Measurements from ENCODE around the gene NUB1. TPM values are rescaled to one million over a fixed set of nuclear protein-coding genes. Genes with fewer than 3 reads are reported as not detected.

The NUB1 gene
- total RNA-seq, 1 experiment from 2014 or later, result 67.4 TPM

DNA sequence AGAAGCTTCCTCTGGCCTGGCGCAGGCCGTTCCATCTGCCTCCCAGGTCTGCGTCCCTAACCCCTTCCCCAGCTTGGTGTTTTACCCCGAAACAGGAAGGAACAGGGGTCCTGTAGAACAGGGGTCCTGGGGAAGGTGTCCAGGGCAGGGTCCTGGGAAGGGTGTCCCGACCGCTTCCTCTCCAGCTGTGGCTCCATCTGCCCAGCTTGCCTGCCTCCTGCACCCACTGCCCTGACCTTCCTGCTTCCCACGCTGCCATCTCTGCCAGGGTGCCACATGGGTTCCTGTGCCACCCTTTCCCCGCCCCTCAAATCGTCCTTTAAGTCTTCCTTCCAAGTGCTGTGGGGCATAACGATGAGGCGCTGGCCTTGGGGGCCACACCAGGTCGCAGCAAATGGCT lies 35.8 kb downstream of the NUB1 start:
- DNase-seq (ENCODE audit: low read depth), result no peak

DNA sequence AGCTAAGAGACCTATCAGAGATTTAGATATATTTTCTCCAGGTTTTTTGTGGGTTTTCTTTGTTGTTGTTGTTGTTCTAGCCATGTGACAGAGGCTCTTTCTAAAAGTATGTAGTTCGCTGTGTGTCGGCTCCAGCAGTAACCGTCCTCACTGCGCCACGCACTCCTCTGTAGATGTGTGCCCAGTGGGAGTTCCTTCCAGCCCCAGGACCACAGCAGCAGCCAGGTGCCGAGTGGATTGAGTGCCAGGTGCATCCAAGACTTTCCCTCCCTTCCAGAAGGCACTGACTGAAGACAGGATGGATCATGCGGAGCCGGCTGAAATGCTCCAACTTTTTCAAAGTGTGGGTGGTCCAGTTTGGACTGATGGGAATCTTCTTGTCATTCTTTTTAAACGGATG lies 36.4 kb downstream of the NUB1 start:
- no peak for DNase-seq (ENCODE audit: low read depth)

DNA sequence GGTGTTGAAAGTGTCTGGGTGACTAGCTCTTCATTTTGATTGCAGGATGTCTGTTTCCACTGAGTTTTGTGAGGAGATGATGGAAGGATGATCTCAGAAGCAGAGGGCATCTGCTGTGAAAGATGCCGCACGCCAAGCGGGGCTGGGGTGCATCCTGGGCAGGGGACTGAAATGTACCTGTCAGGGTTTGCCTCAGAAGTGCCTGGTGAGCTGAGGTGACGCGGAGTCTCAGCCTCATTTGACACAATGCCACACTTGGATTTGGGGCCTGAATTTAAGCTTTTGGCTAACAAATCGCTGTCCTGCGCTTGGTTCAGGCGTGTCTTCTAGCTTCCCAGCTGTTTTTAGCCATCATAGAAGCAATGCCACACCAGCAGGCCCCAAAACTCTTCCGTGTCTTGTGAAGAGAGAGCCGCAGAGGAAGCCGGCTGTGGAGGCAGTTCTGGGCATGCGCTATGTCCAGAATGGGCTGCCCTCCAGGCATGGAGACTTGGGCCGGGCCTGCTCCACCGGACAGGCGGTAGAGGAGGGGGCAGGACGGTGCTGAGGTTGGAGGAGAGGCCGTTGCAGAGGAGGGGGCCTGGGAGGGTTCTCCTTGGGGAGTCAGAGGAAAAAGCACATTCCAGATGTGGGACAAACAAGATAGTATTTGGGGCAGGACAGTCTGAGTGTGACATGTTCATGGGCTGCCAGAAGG lies 37.0 kb downstream of the NUB1 start:
- DNase-seq (ENCODE audit: low read depth), result no peak

- no peak for DNase-seq (ENCODE audit: low read depth)
These were observed 37.5 kb downstream of the NUB1 start for GRCh38 chr7:151379193-151379520.

GRCh38 chr7:151379534-151380198 lies 38.1 kb downstream of the NUB1 start:
- DNase-seq (ENCODE audit: low read depth), result no peak

DNA sequence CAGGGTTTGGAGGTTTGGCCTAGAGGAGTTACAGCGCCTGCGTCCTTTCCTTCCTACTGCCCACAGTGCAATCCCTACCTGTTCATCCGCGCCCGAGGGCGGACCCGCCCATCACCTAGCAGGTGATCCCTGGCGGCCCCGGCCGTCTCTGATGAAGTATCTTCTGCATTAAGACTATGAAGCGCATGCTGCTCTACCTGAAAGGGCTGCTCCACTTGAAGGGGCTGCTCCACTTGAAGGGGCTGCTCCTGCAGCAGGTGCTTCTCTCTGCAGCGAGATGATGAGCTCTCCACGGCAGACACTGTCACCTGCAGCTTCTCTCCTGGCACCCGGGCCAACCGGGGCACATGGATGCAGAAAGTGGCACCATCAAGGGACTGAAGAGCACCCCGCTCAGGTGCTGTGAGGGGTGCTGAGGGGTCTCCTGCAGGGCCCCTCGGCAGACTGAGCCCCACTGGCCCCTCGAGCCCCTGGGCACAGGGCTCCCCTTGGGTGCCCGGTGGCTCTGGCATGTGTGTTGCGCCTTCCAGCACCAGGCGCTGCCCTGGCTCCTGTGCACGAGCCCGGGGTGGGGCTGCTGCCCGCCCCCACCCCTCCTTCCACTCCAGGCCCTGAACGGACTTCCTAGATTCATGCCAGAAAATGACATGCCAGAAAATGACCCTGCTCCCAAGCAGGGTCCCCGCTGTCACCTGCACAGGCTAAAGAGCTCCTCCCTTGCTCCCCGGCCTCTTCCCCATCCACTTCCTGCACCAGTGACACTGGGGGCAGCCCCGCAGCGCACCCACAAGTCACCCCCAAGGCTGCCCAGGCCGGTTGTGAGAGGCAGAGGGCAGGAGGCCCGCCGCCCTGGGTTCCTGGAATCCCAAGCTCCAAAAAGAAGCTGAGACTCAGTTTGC lies 38.8 kb downstream of the NUB1 start:
- DNase-seq (ENCODE audit: low read depth), result no peak

GRCh38 chr7:151381098-151381347 lies 39.4 kb downstream of the NUB1 start:
- DNase-seq (ENCODE audit: low read depth), result no peak

DNA sequence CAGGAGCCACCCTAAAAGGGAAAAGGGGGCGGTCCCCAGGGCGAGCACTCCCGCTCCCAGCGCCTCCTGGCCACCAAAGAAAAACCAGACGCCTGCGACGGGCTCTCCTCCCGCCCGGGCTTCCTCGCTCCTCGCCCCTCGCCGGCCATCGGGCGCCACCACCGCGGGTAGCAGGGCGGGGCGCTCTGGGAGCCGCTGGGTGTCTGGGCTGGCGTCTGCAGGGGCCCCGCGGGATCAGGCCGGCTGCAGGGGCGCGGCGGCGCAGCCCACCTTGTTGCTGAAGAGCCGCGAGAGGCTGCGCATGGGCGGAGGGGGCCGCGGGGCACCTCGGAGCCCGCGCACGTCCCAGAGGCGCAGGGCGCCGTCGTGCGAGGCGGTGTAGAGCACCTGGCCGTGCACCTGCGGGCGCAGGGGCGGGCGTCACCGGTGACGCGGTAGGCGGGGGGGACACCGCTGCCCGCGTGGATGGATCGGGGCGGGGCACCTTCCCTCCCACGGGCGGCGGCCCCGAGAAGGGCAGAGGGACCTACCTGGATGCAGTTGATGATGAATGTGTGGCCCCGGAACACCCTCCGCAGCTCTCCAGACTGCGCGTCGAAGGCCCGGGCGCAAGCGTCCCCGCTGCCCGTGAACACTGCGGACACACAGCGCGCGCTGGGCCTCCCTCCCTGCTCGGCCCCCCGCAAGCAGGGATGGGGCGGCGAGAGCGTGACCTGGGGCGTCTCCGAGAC lies 39.9 kb downstream of the NUB1 start:
- DNase-seq (ENCODE audit: low read depth), result no peak

DNA sequence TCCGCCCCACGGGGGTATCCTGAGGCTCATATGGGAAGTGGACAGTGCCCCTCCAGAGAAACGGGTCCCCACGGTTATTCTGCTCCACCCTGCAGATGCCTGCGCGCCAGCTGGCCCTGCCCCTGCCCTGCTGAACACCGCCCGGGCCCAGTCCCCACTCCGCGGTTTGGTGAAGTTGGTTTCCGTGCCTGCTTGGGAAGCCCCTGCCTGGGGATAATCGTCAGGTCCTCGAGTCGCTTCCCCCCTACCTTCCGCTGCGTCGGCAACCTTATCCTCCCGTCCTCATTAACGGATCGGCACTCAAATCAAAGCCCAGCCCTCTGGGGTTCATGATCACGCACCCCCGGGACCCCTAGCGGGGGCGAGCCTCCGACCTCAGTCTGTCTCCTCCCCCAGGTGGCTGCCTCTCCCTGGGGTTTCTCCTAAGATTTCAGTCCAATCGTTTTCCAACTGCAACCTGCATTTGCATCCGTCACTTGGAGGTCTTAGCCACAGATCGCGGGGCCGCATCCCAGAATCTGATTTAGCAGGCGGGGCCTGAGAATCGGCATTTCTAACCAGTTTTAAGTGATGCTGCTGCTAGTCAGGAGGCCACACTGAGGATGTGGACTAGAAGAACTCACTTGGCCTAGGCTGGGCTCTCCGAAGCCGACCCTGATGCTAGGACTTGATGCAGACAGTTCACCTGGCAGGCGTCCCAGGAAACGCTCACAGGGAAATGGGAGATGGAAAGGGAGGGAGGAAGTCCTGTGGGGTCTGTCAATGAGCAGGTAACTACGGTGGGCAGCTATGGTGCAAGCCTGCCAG lies 40.7 kb downstream of the NUB1 start:
- no peak for DNase-seq (ENCODE audit: low read depth)

DNA sequence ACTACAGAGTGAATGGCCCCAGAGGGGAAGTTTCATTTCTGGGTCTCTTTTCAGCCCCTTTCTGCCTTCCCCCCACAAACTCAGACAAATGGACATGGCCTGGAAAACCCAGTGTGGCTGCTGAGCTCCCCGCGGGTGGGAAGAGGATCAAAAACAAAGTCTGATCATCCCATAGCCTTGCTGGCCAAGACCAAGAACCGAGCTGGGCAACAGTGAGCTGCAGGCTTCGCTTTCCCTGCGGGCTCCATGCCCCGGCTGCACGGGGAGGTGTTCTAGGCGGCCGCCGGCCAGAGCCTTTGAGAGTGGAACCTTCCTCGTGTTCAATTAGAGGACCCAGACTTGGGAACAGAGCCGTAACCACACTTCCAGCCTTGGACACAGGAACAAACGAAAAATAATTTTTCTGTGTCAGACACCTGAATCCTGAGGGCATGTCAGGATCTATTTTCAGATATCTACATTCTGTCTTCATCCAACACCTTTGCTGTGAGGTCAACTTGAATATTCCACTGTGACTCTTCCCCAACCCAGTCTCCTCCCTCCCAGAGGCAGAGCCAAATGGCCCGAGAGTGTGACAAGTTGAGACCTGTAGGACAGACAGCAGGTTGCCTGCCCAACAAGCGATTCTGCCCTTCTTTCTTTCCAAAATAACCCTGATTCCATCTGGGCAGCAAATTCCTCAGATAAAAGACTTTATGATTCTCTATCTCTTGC lies 42.2 kb downstream of the NUB1 start:
- DNase-seq (ENCODE audit: low read depth), result no peak

- no peak for DNase-seq (ENCODE audit: low read depth)
These were observed 42.7 kb downstream of the NUB1 start for GRCh38 chr7:151384352-151384697.

DNA sequence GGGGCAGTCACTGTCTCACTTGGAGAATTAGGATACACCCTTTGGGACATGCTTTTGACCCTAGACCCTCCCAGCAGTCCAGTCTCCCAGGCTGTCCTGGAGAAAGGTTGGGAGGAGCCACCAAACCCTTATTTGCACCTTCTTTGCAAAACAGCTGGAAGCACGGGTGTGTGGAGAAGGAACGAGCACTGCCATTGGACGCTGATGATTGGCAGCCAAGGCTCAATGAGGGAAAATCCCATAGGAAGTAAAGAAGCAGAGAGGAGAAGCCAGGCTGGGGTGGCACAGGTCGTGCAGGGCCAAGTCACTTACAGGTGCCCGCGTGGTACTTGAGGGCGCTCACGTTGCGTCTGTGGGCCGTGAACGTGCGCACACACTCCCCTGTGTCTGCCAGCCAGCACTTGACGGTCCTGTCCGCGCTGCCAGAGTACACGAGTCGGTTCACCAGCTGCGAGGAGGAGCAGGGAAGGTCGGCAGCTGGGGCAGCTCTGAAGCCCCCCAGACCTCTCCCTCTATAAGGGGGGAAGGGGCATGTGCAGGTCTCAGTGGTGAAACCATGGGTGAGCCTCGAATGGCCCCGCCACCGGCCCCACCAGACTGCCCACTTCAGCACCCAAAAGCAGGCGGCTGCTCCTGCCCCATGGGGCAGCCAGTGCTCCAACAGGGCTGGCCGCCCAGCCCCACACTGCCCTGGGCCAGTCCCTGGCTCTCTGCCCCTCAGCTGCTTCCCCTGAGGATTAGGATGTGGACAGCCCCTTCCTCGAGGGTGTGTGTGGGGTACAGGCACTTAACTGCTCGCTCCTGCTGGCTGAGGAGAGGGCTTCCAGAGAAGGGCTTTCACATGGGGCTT lies 43.4 kb downstream of the NUB1 start:
- no peak for DNase-seq (ENCODE audit: low read depth)

- no peak for DNase-seq (ENCODE audit: low read depth)
These were observed 44.2 kb downstream of the NUB1 start for GRCh38 chr7:151385626-151386300.

GRCh38 chr7:151386301-151387160 lies 44.9 kb downstream of the NUB1 start:
- DNase-seq (ENCODE audit: low read depth), result no peak

- no peak for DNase-seq (ENCODE audit: low read depth)
These were observed 45.8 kb downstream of the NUB1 start for GRCh38 chr7:151387161-151388006.

- DNase-seq (ENCODE audit: low read depth), result no peak
These were observed 46.3 kb downstream of the NUB1 start for GRCh38 chr7:151388007-151388297.

DNA sequence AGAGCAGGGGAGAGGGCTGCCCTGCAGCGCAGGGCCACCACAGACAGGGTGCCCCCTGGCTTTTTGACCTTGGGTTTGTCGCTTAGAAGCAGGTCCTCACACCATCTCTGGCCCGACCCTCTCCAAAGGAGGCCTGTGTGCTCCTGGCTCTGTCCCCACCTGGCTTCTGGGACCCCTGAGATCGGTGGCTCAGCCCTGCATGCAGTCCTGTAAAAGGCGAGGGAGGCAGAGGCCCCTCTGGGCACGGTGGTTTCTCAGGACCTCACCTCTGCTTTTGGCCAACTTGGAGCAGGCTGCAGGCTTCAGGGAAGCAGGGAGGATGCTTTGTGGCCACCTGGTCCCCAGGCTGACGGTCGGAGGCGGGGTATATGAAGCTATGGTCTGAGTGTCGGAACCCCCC lies 46.8 kb downstream of the NUB1 start:
- DNase-seq (ENCODE audit: low read depth), result no peak

Measured in LHCN-M2 (cell line).